NB4 (cell line): ENCODE measurements around the gene STK32B.

Source experiments
- DNase-seq: peaks from one replicate; pipeline ENCODE4 v3.0.0; 2010; ENCODE audit warnings: low read depth
- H3K4me3 ChIP-seq: one replicate; pipeline ENCODE4 v1.5.1; 2011; ENCODE audit warnings: mild to moderate bottlenecking, low read depth, low read length, moderate library complexity
- CTCF ChIP-seq: IDR thresholded peaks from one replicate; pipeline ENCODE4 v1.5.1; 2012; ENCODE audit warnings: low read depth, low read length
- MAX ChIP-seq: IDR thresholded peaks from 2 replicates; pipeline ENCODE4 v1.6.1; 2011; ENCODE audit warnings: low read depth, low read length
- MYC ChIP-seq: IDR thresholded peaks from 2 replicates; pipeline ENCODE4 v1.6.1; 2011; ENCODE audit warnings: low read depth, low read length
- POLR2A ChIP-seq: IDR thresholded peaks from 2 replicates; pipeline ENCODE4 v1.6.1; 2011; ENCODE audit warnings: mild to moderate bottlenecking; ENCODE audit not compliant: insufficient read length; ENCODE audit errors: extremely low read depth

Gene STK32B

GRCh38 chr4:5137927-5138326, 86.6 kb downstream of the STK32B start:
- no peak overlapping the region for H3K4me3 ChIP-seq
- TF ChIP-seq POLR2A (no peak), MYC (no peak), MAX (no peak), CTCF (no peak)
- no peak for DNase-seq

GRCh38 chr4:5138389-5138788, 87.1 kb downstream of the STK32B start:
- TF ChIP-seq MYC (no peak), MAX (no peak), POLR2A (no peak), CTCF (no peak)
- no peak for DNase-seq
- no peak overlapping the region for H3K4me3 ChIP-seq

- no peak overlapping the region for H3K4me3 ChIP-seq
- TF ChIP-seq CTCF: no peak
- no peak for TF ChIP-seq MAX
- no peak for TF ChIP-seq MYC
- no peak for TF ChIP-seq POLR2A
- DNase-seq: no peak
Observed at GRCh38 chr4:5139141-5139540, 87.9 kb downstream of the STK32B start.

GRCh38 chr4:5141802-5142201, 90.5 kb downstream of the STK32B start:
- no peak for TF ChIP-seq CTCF
- no peak for TF ChIP-seq MAX
- TF ChIP-seq POLR2A: no peak
- TF ChIP-seq MYC: no peak
- no peak for DNase-seq

GRCh38 chr4:5142726-5143125, 91.4 kb downstream of the STK32B start:
- peak; percentile 85 for TF ChIP-seq CTCF
- no peak for TF ChIP-seq MYC
- H3K4me3 ChIP-seq: no peak overlapping the region
- peak; percentile 70 for DNase-seq

More at GRCh38 chr4:5141802-5142201, 90.5 kb downstream of the STK32B start:
- no peak overlapping the region for H3K4me3 ChIP-seq

- DNase-seq: no peak
Observed at GRCh38 chr4:5143306-5143861, 92.1 kb downstream of the STK32B start.

More at GRCh38 chr4:5143306-5143861, 92.1 kb downstream of the STK32B start:
- TF ChIP-seq MAX (no peak), MYC (no peak), CTCF (no peak), POLR2A (no peak)
- no peak overlapping the region for H3K4me3 ChIP-seq
